Amniotic stem cell (primary cell): ENCODE results near the gene ST8SIA6.
A peak's percentile ranks its signal among the peaks of the same experiment; 100 is the strongest.
"Not testable (repeated sequence)": the region's sequence is repeated elsewhere in the genome, so short reads cannot be mapped to it uniquely, and the experiment has no call there.

ENCODE experiments used
- DNase-seq: peaks from one replicate; lab custom pipeline; 2025; lab: John Stamatoyannopoulos, UW

ST8SIA6 gene

DNA sequence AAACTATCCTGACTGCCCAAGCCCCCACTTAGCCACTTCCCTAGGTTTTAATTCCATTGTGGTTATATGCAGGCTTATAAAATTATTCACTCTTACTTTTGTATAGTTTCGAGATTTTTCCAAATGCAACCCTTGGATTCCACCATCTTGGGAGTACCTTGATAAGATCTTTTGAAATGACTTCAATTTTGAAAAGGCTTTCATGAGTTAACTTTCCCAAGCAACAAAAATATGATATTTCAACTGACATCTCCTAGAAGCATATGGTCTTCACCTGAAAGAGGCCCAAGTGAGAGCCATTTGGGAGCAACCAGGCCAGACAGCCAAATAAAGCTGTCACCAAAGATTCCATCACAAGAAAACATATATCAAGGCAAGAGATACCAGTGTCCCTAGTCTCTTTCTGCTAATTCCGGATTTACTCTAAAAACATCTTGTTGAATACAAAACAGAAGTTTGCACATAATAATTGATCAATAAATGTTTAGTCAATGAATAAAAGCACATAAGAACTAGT is 1.7 kb upstream of the ST8SIA6 start:
- DNase-seq = no peak

DNA sequence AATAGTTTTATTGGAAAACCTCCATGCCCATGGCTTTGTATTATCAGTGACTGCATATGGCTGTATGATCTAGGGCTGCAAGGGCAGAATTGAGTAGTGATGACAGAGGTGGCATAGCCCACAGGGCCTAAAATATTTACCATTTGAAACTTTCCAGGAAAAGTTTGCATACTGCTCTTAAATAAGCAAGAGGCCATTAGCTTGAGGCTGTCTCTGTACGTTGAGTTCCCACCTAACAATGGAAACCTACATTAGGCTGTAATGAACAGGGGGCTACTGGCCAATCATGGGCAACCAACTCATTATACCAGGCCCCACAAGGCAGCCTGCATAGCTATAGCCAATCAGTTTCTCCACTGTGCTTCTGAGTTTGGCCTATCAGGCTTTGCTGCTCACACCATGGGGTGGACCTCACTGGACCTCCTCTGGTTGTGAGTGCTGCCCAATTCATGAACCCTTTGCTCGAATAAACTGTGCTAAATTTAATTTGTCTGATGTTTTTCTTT is 673 bp upstream of the ST8SIA6 start:
- no peak for DNase-seq

GRCh38 chr10:17453373-17454091 is 863 bp downstream of the ST8SIA6 start:
- DNase-seq = peak; percentile 7

DNA sequence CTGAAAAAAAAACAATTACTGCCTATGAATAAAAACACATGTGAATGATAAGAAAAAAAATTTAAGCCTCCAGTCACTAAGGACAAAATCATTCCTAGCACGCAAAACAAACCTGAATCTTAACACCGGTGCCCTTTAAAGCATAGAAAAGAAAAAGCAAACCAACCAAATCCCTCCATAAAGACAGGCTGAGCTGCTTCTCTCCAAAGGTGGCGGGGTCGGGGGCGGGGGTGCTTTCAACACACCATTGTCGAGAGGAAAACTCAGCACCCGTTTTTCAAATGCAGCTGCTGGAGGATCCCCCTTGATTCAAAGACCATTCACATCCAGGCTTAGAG is 1.4 kb downstream of the ST8SIA6 start:
- DNase-seq = no peak

- DNase-seq = no peak
Observed at GRCh38 chr10:17452060-17452841, 2.1 kb downstream of the ST8SIA6 start.

- no peak for DNase-seq
Observed at GRCh38 chr10:17450024-17450423, 4.4 kb downstream of the ST8SIA6 start.

DNA sequence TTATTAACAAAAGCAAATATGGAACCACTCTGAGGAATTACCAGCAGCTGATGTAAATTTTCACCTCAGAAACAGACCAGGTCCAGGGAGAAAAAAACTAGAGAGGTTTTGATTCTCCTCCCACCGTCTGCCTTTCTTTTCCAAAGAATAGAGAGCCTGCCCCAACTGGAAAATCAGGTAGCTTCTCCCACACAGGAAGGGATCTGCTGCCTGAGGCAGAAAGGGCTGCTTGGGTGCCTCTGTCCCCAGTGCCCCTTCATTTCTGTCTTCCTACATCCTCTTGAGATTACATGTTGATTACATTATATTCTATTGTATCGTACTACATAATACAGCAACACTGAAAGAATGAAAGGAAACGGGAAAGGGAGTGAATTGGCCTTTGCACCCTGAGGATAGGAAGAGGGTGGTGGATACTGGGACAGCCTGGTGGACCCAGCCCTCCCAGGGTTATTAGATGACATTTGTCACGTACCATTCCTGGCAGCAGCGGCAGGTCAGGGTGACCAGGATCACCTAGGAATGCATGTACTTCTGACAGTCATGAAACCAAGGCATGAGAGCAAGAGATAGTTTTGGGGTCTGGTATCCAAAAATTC is 8.9 kb downstream of the ST8SIA6 start:
- DNase-seq = no peak

GRCh38 chr10:17444388-17444714 is 10.0 kb downstream of the ST8SIA6 start:
- no peak for DNase-seq

GRCh38 chr10:17443707-17444387 is 10.5 kb downstream of the ST8SIA6 start:
- DNase-seq = no peak

DNA sequence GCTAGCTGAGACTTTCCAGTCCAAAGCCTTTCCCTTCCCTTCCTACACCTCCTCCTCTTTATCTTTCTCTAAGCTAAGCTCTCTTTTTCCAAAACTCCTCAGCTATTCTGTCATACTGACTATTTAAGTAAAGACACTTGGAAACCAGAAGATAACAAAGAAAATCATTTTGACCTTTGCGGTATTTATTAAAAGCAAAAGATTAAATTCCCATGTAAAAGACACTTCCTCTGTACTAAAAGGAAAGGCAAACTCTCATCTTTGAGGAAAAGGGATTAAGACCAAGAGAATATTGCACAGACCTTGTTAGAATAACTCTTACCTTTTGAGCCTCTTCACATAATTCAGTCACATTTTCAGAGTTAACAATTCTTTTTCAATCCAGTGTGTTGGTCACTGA is 15.8 kb downstream of the ST8SIA6 start:
- DNase-seq = no peak

GRCh38 chr10:17436578-17436977 is 17.8 kb downstream of the ST8SIA6 start:
- DNase-seq = not testable (repeated sequence)

DNA sequence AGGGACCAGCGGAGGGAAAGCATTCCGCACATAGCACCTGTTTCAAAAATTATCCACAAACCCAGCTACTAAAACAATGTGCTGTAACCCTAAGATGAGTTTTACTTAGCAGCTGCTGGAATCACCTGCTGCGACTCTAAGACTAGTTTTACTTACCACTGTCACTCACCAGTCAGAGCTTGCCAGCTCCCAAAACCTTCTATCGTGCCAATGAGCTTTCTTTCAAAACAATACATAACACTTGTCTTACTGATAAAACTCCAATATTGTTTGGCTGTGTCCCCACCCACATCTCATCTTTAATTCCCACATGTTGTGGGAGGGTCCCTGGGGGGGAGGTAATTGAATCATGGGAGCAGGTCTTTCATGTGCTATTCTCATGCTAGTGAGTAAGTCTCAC is 18.4 kb downstream of the ST8SIA6 start:
- no peak for DNase-seq

DNA sequence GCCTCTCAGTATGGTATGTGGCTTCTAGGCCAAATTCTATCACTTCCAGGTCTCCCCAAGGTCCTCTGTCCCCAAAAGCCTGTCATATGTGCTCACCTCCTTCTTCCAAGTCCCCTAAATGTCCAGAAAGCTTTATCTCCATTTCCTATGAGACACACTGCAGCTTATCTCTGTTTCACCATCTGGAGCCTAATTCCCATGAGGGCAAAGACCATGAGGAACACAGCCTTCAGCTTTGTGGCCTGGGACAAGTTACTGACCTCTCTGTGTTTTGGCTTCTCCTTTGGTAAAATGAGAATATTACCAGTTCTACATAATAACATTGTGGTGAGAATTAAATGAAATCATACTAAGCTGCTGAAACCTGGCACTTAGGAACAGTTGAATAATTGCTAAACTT is 19.2 kb downstream of the ST8SIA6 start:
- DNase-seq = no peak

DNA sequence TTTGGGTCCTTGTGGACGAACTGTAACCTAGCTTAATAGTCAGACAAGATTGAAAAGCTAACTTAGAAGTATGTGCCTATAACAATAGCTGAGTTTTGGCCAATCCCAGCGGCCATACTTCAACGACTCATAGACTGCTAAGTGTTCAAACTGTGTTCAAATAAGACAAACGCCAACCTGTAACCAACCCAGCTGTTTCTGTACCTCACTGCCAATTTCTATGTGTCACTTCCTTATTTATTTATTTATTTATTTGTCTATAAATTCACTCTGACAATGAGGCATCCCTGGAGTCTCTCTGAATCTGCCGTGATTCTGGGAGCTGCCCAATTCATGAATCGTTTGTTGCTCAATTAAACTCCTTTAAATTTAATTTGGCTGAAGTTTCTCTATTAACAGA is 21.7 kb downstream of the ST8SIA6 start:
- no peak for DNase-seq

GRCh38 chr10:17431871-17432311 is 22.5 kb downstream of the ST8SIA6 start:
- DNase-seq = peak; percentile 26

DNA sequence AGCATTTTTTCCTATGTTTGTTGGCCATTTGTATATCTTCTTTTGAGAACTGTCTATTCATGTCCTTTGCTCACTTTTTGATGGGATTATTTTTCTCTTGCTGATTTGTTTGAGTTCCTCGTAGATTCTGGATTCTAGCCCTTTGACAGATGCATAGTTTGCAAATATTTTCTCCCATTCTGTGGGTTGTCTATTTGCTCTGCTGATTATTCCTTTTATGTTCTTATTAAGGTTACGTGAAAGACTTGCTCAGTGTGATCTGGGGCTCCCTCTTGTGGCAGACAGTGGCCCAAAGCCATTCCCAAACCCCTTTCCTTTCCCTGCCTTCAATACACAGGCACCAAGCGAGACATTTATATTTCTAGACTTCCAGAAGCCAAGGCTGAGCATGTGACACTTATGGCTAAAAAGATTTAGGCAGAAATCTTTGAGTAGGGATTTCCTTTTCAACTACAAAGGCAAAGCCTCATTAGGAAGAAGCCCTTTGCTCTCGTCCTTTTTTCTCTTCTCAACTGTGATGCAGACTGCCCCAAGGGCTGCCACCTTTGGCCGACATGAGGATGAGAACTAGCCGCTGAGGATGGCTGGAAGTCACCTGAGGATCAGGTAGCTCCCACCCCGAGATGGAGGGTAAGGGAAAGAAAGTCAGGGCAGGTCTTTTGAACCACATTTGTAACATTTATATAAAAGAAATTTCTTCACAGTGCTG is 23.6 kb downstream of the ST8SIA6 start:
- peak; percentile 38 for DNase-seq

DNA sequence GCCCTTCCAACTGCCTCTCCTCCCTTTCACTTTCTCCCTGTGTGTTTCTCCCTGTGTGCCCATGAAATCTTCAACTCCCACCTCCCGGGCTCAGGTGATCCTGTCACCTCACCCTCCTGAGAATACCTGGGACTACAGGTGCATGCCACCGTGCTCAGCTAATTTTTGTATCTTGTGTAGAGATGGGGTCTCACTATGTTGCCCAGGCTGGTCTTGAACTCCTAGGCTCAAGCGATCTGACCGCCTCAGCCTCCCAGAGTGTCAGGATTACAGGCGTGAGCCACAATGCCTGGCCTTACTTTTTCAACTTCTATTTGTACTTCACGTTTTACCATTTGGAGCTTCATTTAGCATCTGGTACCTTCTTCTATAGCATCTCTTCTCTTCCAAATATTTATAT is 24.9 kb downstream of the ST8SIA6 start:
- DNase-seq = no peak

GRCh38 chr10:17428351-17429097 is 25.9 kb downstream of the ST8SIA6 start:
- DNase-seq = no peak

- no peak for DNase-seq
Observed at GRCh38 chr10:17427666-17428350, 26.6 kb downstream of the ST8SIA6 start.

DNA sequence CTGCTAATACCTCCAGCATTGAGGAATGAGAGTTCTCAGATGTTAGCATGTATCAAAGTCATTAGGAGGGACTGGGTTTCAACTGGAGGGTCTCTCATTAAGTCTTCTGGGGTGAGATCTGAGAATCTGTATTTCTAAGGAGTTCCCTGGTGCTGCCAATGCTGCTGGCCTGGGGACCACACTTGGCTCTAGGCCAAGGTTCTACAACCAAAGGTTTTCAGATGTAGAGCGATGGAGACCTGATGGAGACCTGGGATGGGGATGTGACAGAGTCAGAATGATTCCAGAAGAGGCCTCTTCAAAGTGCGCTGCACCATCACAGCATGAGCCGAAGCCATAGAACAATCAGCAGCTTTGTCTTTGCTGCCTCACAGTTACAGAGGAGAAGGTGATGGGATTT is 27.2 kb downstream of the ST8SIA6 start:
- no peak for DNase-seq
